H1 (cell line): ENCODE measurements around the gene DCBLD1. TPM values are rescaled to one million over a fixed set of nuclear protein-coding genes. Genes with fewer than 3 reads are reported as not detected.

Experiments
- BACH1 ChIP-seq: IDR thresholded peaks from 2 replicates; pipeline ENCODE4 v1.6.1; 2012; ENCODE audit warnings: low read length, improper control_type of control experiment
- CBX8 ChIP-seq: fragments of 300-800, 300-1000 bp; sonication (generic); IDR thresholded peaks from 2 replicates; pipeline ENCODE4 v1.7.1; 2016; ENCODE audit warnings: low read depth, low read length, borderline replicate concordance
- CHD1 ChIP-seq: IDR thresholded peaks from 2 replicates; pipeline ENCODE4 v1.6.1; 2012; ENCODE audit warnings: low read depth, low read length, improper control_type of control experiment
- CHD7 ChIP-seq: fragments of 300-600 bp; sonication (generic); IDR thresholded peaks from 2 replicates; pipeline ENCODE4 v1.7.1; 2012; ENCODE audit warnings: low read length, moderate library complexity, mild to moderate bottlenecking, inconsistent platforms; ENCODE audit not compliant: insufficient replicate concordance
- CREB1 ChIP-seq: IDR thresholded peaks from 2 replicates; pipeline ENCODE4 v1.6.1; 2012; ENCODE audit warnings: inconsistent platforms
- EGR1 ChIP-seq: IDR thresholded peaks from 2 replicates; pipeline ENCODE4 v1.6.1; 2011; ENCODE audit warnings: low read depth, low read length, borderline replicate concordance
- MAFK ChIP-seq: IDR thresholded peaks from 2 replicates; pipeline ENCODE4 v1.6.1; 2012; ENCODE audit warnings: low read depth, mild to moderate bottlenecking, improper control_type of control experiment, low read length
- MAX ChIP-seq: IDR thresholded peaks from 2 replicates; pipeline ENCODE4 v1.6.1; 2012; ENCODE audit warnings: inconsistent platforms
- PHF8 ChIP-seq: fragments of 200-600 bp; sonication (generic); conservative IDR thresholded peaks from 2 replicates; pipeline ENCODE4 v1.7.1; 2012; ENCODE audit warnings: low read depth, mild to moderate bottlenecking, inconsistent platforms, low read length, moderate library complexity
- POLR2A ChIP-seq, 2 experiments: IDR thresholded peaks; 1 replicate in 1 of 2; 2 replicates in 1 of 2; pipeline ENCODE4 v1.6.1; 2011; ENCODE audit warnings: low read depth in 2 of 2, low read length in 2 of 2, mild to moderate bottlenecking in 2 of 2; ENCODE audit errors: control extremely low read depth in 1 of 2
- RBBP5 ChIP-seq: IDR thresholded peaks from 2 replicates; pipeline ENCODE4 v1.7.1; 2012; ENCODE audit warnings: low read depth, mild to moderate bottlenecking, inconsistent platforms, low read length, moderate library complexity, borderline replicate concordance
- TEAD4 ChIP-seq: IDR thresholded peaks from 2 replicates; pipeline ENCODE4 v1.6.1; 2012; ENCODE audit warnings: low read depth, low read length, inconsistent platforms, mixed read lengths
- ZNF274 ChIP-seq: IDR thresholded peaks from 2 replicates; pipeline ENCODE4 v1.7.0; 2012; ENCODE audit warnings: low read length, borderline replicate concordance; ENCODE audit errors: extremely low read depth
- polyA plus RNA-seq, 7 experiments: library from polyadenylated mRNA; depleted of rRNA in 3 of 7; stranded (reverse) in 5 of 7; unstranded in 2 of 7; fragments of >200 nt in 5 of 7; fragments of 200-250 nt in 2 of 7; gene quantifications; 1 replicate in 5 of 7; 2 replicates in 1 of 7; 4 replicates in 1 of 7; pipeline versions ENCODE4 v1.2.1 to v1.2.3, GENCODE V29; 2011 to 2013; ENCODE audit warnings: missing spikeins in 2 of 7, mixed read lengths in 2 of 7
- total RNA-seq: library from RNA; stranded (reverse); fragmentation: NEBNext Ultra II Directional; extraction: Animal tissue kit (Norgen Biotek cat#: 25700); gene quantifications from 2 replicates; pipeline ENCODE4 v1.2.1, GENCODE V29; 2021

The DCBLD1 gene
- total and polyA plus RNA-seq, 2 of the 8 experiments (the other 6 are each of a cell fraction or from before 2014, with no cell fraction given), result 3.9 to 11.2 TPM

- TF ChIP-seq CHD7 (no peak), MAFK (no peak), EGR1 (no peak), CBX8 (no peak), CREB1 (no peak), RBBP5 (no peak), BACH1 (no peak), TEAD4 (no peak), POLR2A (IDR thresholded peaks at IDR 0.05; ENCODE audit: control extremely low read depth in 1 of 2, low read depth in 2 of 2, low read length in 2 of 2) (no peak), MAX (no peak), PHF8 (no peak), ZNF274 (no peak), CHD1 (no peak)
Measured at GRCh38 chr6:117514655-117515054, 32.2 kb downstream of the DCBLD1 start (continued).
